ENCODE measurements around the gene SPATA4.

SPATA4 gene

GRCh38 chr4:176188654-176189053 is 6.7 kb downstream of the SPATA4 start:
- DNase-seq: no peak

- DNase-seq: no peak
These were observed 7.8 kb downstream of the SPATA4 start for GRCh38 chr4:176187624-176188023.

GRCh38 chr4:176186671-176187395 is 8.6 kb downstream of the SPATA4 start:
- no peak for DNase-seq

GRCh38 chr4:176186067-176186466 is 9.3 kb downstream of the SPATA4 start:
- no peak for DNase-seq

GRCh38 chr4:176185051-176185450 is 10.3 kb downstream of the SPATA4 start:
- no peak for DNase-seq

GRCh38 chr4:176163041-176163440 is 32.3 kb downstream of the SPATA4 start:
- no peak for DNase-seq

GRCh38 chr4:176156656-176157055 is 38.7 kb downstream of the SPATA4 start:
- no peak for DNase-seq

GRCh38 chr4:176153124-176153523 is 42.3 kb downstream of the SPATA4 start:
- DNase-seq: no peak

GRCh38 chr4:176150704-176151103 is 44.7 kb downstream of the SPATA4 start:
- DNase-seq: no peak

GRCh38 chr4:176150356-176150682 is 45.1 kb downstream of the SPATA4 start:
- DNase-seq: no peak

GRCh38 chr4:176149680-176150355 is 45.6 kb downstream of the SPATA4 start:
- DNase-seq: no peak

GRCh38 chr4:176142253-176142652 is 53.1 kb downstream of the SPATA4 start:
- no peak for DNase-seq

- DNase-seq: no peak
These were observed 55.9 kb downstream of the SPATA4 start for GRCh38 chr4:176139518-176139917.

- no peak for DNase-seq
These were observed 57.8 kb downstream of the SPATA4 start for GRCh38 chr4:176137631-176138030.

- no peak for DNase-seq
These were observed 60.7 kb downstream of the SPATA4 start for GRCh38 chr4:176134670-176135069.

Data from activated CD8-positive, alpha-beta memory T cell treated with anti-CD3 and anti-CD28 coated beads, Interleukin-2, amount 50 U/mL, for 48 hours (primary cell).